SK-N-MC (cell line): ENCODE results near the gene POU6F2.

ENCODE experiments used
- EZH2 ChIP-seq: fragments of 200-600 bp; sonication (generic); IDR thresholded peaks from one replicate; pipeline ENCODE4 v1.6.1; 2017; ENCODE audit warnings: antibody characterized with exemption
- FOXP2 ChIP-seq: optimal IDR thresholded peaks from 2 replicates; pipeline ENCODE3; 2011; ENCODE audit warnings: mild to moderate bottlenecking, moderate library complexity; ENCODE audit not compliant: insufficient read depth; ENCODE audit errors: extremely low read length, control extremely low read depth
- POLR2AphosphoS5 ChIP-seq: IDR thresholded peaks from 2 replicates; pipeline ENCODE4 v1.6.1; 2012; ENCODE audit warnings: mild to moderate bottlenecking, low read depth, low read length, borderline replicate concordance

GRCh38 chr7:39291628-39292410 is 314.1 kb downstream of the POU6F2 start:
- TF ChIP-seq POLR2AphosphoS5 (no peak), EZH2 (no peak), FOXP2 (no peak)
